SK-N-SH (cell line): Measurements from ENCODE around the gene MCCC1. TPM values are rescaled to one million over a fixed set of nuclear protein-coding genes. Genes with fewer than 3 reads are reported as not detected.
A peak's percentile ranks its signal among the peaks of the same experiment; 100 is the strongest.
"Not testable (repeated sequence)": the region's sequence is repeated elsewhere in the genome, so short reads cannot be mapped to it uniquely, and the experiment has no call there.

Experiments
- CTCF ChIA-PET: fragments of 300-600, 350-600 bp; formaldehyde crosslinking; extraction: SDS; loops from one replicate; lab custom pipeline; 2021; lab: Yijun Ruan, JAX
- POLR2A ChIA-PET: fragments of 350-600 bp; sonication (Branson Sonifier 250); formaldehyde crosslinking; extraction: SDS; loops from one replicate; lab custom pipeline; 2020; ENCODE audit warnings: antibody characterized with exemption, inconsistent platforms; lab: Yijun Ruan, JAX
- DNase-seq: peaks from one replicate; pipeline ENCODE4 v3.0.0; 2012
- H2AFZ ChIP-seq: fragments of 200-600 bp; sonication (generic); 2 replicates; pipeline ENCODE4 v1.8.1; 2016; ENCODE audit warnings: antibody characterized with exemption, mild to moderate bottlenecking, low read depth
- H3F3A ChIP-seq: fragments of 200-600 bp; sonication (generic); replicated peaks from 2 replicates; pipeline ENCODE3; 2016; ENCODE audit warnings: antibody characterized with exemption, mild to moderate bottlenecking; ENCODE audit not compliant: insufficient read depth
- H3K27ac ChIP-seq, 2 experiments: fragments of 200-500 bp in 1 of 2; fragments of 200-600 bp in 1 of 2; sonication (Bioruptor generic) in 1 of 2; sonication (generic), shearing (Covaris generic) in 1 of 2; 2 replicates each; pipeline versions ENCODE4 v1.5.1 to v1.6.1; 2014 to 2016; ENCODE audit warnings: low read depth in 2 of 2, inconsistent platforms in 1 of 2, low read length in 1 of 2, mild to moderate bottlenecking in 1 of 2, mixed read lengths in 1 of 2
- H3K27me3 ChIP-seq: fragments of 200-600 bp; sonication (generic), shearing (Covaris generic); 2 replicates; pipeline ENCODE4 v1.6.1; 2016; ENCODE audit warnings: mixed run types; ENCODE audit not compliant: insufficient read depth
- H3K36me3 ChIP-seq, 2 experiments: fragments of 200-500 bp in 1 of 2; fragments of 200-600 bp in 1 of 2; sonication (Bioruptor generic) in 1 of 2; sonication (generic) in 1 of 2; replicated peaks in 1 of 2; 2 replicates each; pipeline versions ENCODE3 to v1.5.1; 2014 to 2016; ENCODE audit warnings: low read length in 1 of 2, mild to moderate bottlenecking in 1 of 2; ENCODE audit not compliant: insufficient read depth in 2 of 2, control insufficient read depth in 1 of 2
- H3K4me1 ChIP-seq, 2 experiments: fragments of 200-500 bp in 1 of 2; fragments of 200-600 bp in 1 of 2; sonication (Bioruptor generic) in 1 of 2; sonication (generic), shearing (Covaris generic) in 1 of 2; 2 replicates each; pipeline versions ENCODE4 v1.5.1 to v1.6.1; 2014 to 2016; ENCODE audit warnings: low read depth in 1 of 2, low read length in 1 of 2, mixed run types in 1 of 2; ENCODE audit not compliant: insufficient read depth in 2 of 2, control insufficient read depth in 1 of 2
- H3K4me2 ChIP-seq: fragments of 200-600 bp; sonication (generic), shearing (Covaris generic); 2 replicates; pipeline ENCODE4 v1.6.1; 2017; ENCODE audit warnings: mixed run types
- H3K4me3 ChIP-seq, 2 experiments: fragments of 200-500 bp in 1 of 2; fragments of 200-600 bp in 1 of 2; sonication (Bioruptor generic) in 1 of 2; sonication (generic), shearing (Covaris generic) in 1 of 2; 2 replicates each; pipeline versions ENCODE4 v1.5.1 to v1.8.1; 2014 to 2016; ENCODE audit warnings: low read depth in 2 of 2, inconsistent platforms in 1 of 2, low read length in 1 of 2, mild to moderate bottlenecking in 1 of 2, mixed read lengths in 1 of 2, moderate library complexity in 1 of 2
- H3K79me2 ChIP-seq: fragments of 200-600 bp; sonication (generic); 2 replicates; pipeline ENCODE4 v1.8.1; 2017; ENCODE audit warnings: mild to moderate bottlenecking; ENCODE audit not compliant: insufficient read depth
- H3K9ac ChIP-seq: fragments of 200-600 bp; sonication (generic); 2 replicates; pipeline ENCODE4 v1.6.1; 2017; ENCODE audit warnings: mixed run types
- H3K9me2 ChIP-seq: fragments of 200-600 bp; sonication (generic); 2 replicates; pipeline ENCODE4 v1.6.1; 2017; ENCODE audit warnings: mixed run types
- H3K9me3 ChIP-seq: fragments of 200-600 bp; sonication (generic); 2 replicates; pipeline ENCODE4 v1.6.1; 2017; ENCODE audit warnings: mixed run types, mild to moderate bottlenecking, moderate library complexity
- H4K20me1 ChIP-seq: fragments of 200-600 bp; sonication (generic); 2 replicates; pipeline ENCODE4 v1.6.1; 2017; ENCODE audit warnings: mild to moderate bottlenecking, mixed run types; ENCODE audit not compliant: insufficient read depth
- CHD2 ChIP-seq: fragments of 150-350 bp; IDR thresholded peaks from 2 replicates; pipeline ENCODE4 v1.6.1; 2018; ENCODE audit warnings: low read length; ENCODE audit not compliant: partially characterized antibody
- ELF1 ChIP-seq: IDR thresholded peaks from 2 replicates; pipeline ENCODE4 v1.4.0; 2012
- EP300 ChIP-seq, 2 experiments: IDR thresholded peaks; 2 replicates each; pipeline versions ENCODE4 v1.4.0 to v1.6.1; 2012; ENCODE audit warnings: borderline replicate concordance in 1 of 2, low read depth in 1 of 2, low read length in 1 of 2
- FOXJ3 ChIP-seq: sonication (generic); formaldehyde crosslinking; IDR thresholded peaks from 2 replicates; pipeline ENCODE4 v1.5.1; 2020; ENCODE audit warnings: mild to moderate bottlenecking, missing genetic modification reagents
- FOXM1 ChIP-seq: IDR thresholded peaks from 2 replicates; pipeline ENCODE4 v1.4.0; 2012; ENCODE audit warnings: low read depth, mild to moderate bottlenecking
- NFIC ChIP-seq: IDR thresholded peaks from 2 replicates; pipeline ENCODE4 v1.4.0; 2012; ENCODE audit warnings: borderline replicate concordance
- POLR2AphosphoS5 ChIP-seq: IDR thresholded peaks from 2 replicates; pipeline ENCODE4 v1.6.1; 2012; ENCODE audit warnings: low read depth, low read length
- RFX5 ChIP-seq: IDR thresholded peaks from 2 replicates; pipeline ENCODE4 v1.6.1; 2012; ENCODE audit warnings: mild to moderate bottlenecking, improper control_type of control experiment, low read length
- SIN3A ChIP-seq: IDR thresholded peaks from 2 replicates; pipeline ENCODE4 v1.6.1; 2012; ENCODE audit warnings: low read depth, mild to moderate bottlenecking, low read length, moderate library complexity, borderline replicate concordance
- TAF1 ChIP-seq: IDR thresholded peaks from 2 replicates; pipeline ENCODE4 v1.6.1; 2012; ENCODE audit warnings: low read depth, mild to moderate bottlenecking, low read length, moderate library complexity, borderline replicate concordance
- TEAD4 ChIP-seq: IDR thresholded peaks from 2 replicates; pipeline ENCODE4 v1.4.0; 2012; ENCODE audit warnings: mild to moderate bottlenecking, borderline replicate concordance; ENCODE audit not compliant: insufficient read depth
- WGBS: methylation state at CpG from one replicate; pipeline ENCODE4 v1.1.6; 2017; ENCODE audit warnings: low lambda C conversion rate; 5-methylcytosine and 5-hydroxymethylcytosine counted together
- polyA plus RNA-seq, 3 experiments: library from polyadenylated mRNA; depleted of rRNA; stranded (reverse); fragments of >200 nt; gene quantifications; 2 replicates each; pipeline ENCODE4 v1.2.3, GENCODE V29; 2012
- TF ChIP-seq, protein P1 (sequence below): IDR thresholded peaks from 2 replicates; pipeline ENCODE4 v1.4.0; 2012; ENCODE audit warnings: low read depth
- TF ChIP-seq, protein P2 (sequence below): IDR thresholded peaks from 2 replicates; pipeline ENCODE4; 2012
- TF ChIP-seq, protein P3 (sequence below): IDR thresholded peaks from 2 replicates; pipeline ENCODE4 v1.4.0; 2012; ENCODE audit warnings: low read depth, borderline replicate concordance
- TF ChIP-seq, protein P4 (sequence below): IDR thresholded peaks from 2 replicates; pipeline ENCODE4 v1.6.1; 2012; ENCODE audit warnings: mild to moderate bottlenecking, low read depth, low read length, moderate library complexity

Gene MCCC1
- polyA plus RNA-seq, 1 of the 3 experiments (the other 2 are of a cell fraction) = 15.4 TPM

DNA sequence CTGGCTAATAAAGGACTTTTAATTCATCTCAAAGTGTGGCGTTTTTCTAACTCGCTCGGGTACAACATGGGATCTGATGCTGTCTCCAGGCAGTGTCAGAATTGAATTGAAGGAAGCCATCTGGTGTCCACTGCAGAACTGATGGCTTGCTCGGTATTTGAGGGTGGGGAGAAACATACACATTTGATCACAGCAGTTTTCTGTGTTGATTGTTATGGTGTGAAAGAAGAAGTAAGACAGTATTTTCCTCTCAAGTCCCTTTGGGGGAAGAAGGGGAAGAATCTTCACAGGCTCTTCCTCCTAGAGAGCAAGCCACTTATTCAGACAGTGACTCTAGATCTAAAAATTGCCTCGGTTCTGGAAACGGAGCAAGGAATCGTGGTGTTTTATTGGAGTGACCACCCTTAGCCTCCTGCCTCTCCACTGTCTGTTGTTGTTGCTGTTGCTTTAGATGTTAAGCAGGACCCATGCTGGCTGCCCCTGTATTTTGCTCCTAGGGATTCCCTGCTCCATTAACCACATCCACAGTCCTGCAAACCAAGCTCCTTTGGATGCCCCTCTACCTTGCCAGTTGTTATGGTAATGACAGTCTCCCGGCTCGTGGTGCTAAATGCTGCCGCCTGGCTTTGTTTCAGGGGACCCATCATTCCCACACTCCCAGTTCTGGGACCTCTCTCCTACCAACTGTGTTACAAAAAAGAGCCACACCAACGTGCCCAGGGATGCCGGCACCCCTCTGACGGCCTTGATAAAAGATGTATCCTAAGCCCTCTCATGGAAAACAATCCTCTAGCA, 15.3 kb upstream of the MCCC1 start (continued):
- TF ChIP-seq, protein P1, sequence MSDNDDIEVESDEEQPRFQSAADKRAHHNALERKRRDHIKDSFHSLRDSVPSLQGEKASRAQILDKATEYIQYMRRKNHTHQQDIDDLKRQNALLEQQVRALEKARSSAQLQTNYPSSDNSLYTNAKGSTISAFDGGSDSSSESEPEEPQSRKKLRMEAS = no peak
- TF ChIP-seq ELF1 (no peak), POLR2AphosphoS5 (no peak), NFIC (no peak), SIN3A (no peak), TEAD4 (no peak)

DNA sequence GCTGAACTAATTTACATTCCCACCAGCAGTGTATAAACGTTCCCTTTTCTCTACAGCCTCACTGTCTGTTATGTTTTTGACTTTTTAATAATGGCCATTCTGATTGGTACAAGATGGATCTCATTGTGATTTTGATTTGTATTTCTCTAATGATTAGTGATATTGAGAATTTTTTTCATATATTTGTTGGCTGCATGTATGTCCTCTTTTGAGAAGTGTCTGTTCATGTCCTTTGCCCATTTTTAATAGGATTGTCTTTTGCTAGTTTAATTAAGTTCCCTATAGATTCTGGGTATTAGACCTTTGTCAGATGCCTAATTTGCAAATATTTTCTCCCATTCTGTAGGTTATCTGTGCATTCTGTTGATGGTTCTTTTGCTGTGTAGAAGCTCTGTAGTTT, 10.6 kb upstream of the MCCC1 start:
- H3K79me2 ChIP-seq, H3K9me3 ChIP-seq, H3K9me2 ChIP-seq, H3K27ac ChIP-seq, POLR2A ChIA-PET, DNase-seq, H3K36me3 ChIP-seq, H3K9ac ChIP-seq, CTCF ChIA-PET, H3F3A ChIP-seq, H3K4me3 ChIP-seq, H4K20me1 ChIP-seq, H3K4me2 ChIP-seq, H2AFZ ChIP-seq: not testable (repeated sequence)
- 74% methylated on average over 1 of the region's 1 CpG for WGBS
- peaks cover 0 to 19% of the 10 kb centered on the region in 2 experiments; a peak in 2 of 4 replicates for H3K4me1 ChIP-seq
- H3K27me3 ChIP-seq = peaks cover 10% of the 10 kb centered on the region; the same call in 1 of the 2 replicates

DNA sequence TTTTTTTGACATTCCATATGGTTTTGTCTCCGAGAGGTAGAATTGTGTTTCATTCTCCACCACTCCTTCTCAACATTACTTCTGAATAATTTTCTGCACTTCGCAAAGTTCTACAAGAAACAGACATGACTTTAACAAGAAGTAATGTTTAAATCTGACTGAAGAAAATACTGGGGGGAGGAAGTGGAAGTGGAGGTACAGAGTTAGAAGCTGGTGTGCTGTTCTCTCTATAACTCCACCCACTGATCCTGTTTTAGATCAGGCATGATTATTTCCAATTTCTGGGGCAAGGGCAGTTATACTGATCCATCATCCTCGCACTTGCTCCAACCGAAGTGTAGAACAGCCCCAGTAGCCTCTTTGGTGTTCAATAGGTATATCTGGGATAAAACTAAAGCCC, 9.2 kb upstream of the MCCC1 start:
- Histone ChIP-seq H4K20me1 (no peaks in the 10 kb centered on the region), H3K79me2 (no peaks in the 10 kb centered on the region), H3F3A (peaks cover 5% of the 10 kb centered on the region), H3K9me2 (no peaks in the 10 kb centered on the region), H3K9ac (no peak overlapping the region), H3K36me3 (no peaks in the 10 kb centered on the region), H3K27ac (peak overlapping the region; percentile 32 to 62; a peak in 3 of 4 replicates), H3K4me3 (0 out of 4 replicates have a peak overlapping the region, but pooled peaks of 1 of the 2 experiments have one; percentile 7), H2AFZ (peak overlapping the region; percentile 9; the same call in 1 of the 2 replicates), H3K9me3 (no peaks in the 10 kb centered on the region), H3K27me3 (no peaks in the 10 kb centered on the region), H3K4me1 (peaks cover 0 to 7% of the 10 kb centered on the region in 2 experiments; a peak in 2 of 4 replicates), H3K4me2 (peak overlapping the region; percentile 56; the same call in 1 of the 2 replicates)
- peak; percentile 31 for DNase-seq
- TF ChIP-seq CHD2 (no peak), NFIC (no peak), TAF1 (no peak), FOXJ3 (CRISPR knock-in tag) (no peak), RFX5 (no peak), EP300 (IDR thresholded peaks at IDR 0.05; ENCODE audit: borderline replicate concordance in 1 of 2, low read depth in 1 of 2, low read length in 1 of 2) (no peak), FOXM1 (no peak), ELF1 (no peak)
- TF ChIP-seq, protein P2, sequence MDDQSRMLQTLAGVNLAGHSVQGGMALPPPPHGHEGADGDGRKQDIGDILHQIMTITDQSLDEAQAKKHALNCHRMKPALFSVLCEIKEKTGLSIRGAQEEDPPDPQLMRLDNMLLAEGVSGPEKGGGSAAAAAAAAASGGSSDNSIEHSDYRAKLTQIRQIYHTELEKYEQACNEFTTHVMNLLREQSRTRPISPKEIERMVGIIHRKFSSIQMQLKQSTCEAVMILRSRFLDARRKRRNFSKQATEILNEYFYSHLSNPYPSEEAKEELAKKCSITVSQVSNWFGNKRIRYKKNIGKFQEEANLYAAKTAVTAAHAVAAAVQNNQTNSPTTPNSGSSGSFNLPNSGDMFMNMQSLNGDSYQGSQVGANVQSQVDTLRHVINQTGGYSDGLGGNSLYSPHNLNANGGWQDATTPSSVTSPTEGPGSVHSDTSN = no peak
- TF ChIP-seq, protein P3, sequence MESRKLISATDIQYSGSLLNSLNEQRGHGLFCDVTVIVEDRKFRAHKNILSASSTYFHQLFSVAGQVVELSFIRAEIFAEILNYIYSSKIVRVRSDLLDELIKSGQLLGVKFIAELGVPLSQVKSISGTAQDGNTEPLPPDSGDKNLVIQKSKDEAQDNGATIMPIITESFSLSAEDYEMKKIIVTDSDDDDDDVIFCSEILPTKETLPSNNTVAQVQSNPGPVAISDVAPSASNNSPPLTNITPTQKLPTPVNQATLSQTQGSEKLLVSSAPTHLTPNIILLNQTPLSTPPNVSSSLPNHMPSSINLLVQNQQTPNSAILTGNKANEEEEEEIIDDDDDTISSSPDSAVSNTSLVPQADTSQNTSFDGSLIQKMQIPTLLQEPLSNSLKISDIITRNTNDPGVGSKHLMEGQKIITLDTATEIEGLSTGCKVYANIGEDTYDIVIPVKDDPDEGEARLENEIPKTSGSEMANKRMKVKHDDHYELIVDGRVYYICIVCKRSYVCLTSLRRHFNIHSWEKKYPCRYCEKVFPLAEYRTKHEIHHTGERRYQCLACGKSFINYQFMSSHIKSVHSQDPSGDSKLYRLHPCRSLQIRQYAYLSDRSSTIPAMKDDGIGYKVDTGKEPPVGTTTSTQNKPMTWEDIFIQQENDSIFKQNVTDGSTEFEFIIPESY = no peak
- TF ChIP-seq, protein P4, sequence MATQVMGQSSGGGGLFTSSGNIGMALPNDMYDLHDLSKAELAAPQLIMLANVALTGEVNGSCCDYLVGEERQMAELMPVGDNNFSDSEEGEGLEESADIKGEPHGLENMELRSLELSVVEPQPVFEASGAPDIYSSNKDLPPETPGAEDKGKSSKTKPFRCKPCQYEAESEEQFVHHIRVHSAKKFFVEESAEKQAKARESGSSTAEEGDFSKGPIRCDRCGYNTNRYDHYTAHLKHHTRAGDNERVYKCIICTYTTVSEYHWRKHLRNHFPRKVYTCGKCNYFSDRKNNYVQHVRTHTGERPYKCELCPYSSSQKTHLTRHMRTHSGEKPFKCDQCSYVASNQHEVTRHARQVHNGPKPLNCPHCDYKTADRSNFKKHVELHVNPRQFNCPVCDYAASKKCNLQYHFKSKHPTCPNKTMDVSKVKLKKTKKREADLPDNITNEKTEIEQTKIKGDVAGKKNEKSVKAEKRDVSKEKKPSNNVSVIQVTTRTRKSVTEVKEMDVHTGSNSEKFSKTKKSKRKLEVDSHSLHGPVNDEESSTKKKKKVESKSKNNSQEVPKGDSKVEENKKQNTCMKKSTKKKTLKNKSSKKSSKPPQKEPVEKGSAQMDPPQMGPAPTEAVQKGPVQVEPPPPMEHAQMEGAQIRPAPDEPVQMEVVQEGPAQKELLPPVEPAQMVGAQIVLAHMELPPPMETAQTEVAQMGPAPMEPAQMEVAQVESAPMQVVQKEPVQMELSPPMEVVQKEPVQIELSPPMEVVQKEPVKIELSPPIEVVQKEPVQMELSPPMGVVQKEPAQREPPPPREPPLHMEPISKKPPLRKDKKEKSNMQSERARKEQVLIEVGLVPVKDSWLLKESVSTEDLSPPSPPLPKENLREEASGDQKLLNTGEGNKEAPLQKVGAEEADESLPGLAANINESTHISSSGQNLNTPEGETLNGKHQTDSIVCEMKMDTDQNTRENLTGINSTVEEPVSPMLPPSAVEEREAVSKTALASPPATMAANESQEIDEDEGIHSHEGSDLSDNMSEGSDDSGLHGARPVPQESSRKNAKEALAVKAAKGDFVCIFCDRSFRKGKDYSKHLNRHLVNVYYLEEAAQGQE = no peak
- TF ChIP-seq, protein P1 = no peak
- ChIA-PET CTCF (interaction anchor here (1.0 to 1.5 kb wide), 4 partner anchors 9 to 278 kb away, joined by 3 to 4 read pairs (median 4); partner anchors contain the start of gene MCCC1), POLR2A (interaction anchor here (1.4 kb wide), 1 partner anchor 9 kb away, joined by 5 read pairs; the partner anchor contains the start of gene MCCC1)
- WGBS = 6% methylated on average over 4 of the region's 4 CpGs
